ENCODE data around the gene GALNT17.

DNA sequence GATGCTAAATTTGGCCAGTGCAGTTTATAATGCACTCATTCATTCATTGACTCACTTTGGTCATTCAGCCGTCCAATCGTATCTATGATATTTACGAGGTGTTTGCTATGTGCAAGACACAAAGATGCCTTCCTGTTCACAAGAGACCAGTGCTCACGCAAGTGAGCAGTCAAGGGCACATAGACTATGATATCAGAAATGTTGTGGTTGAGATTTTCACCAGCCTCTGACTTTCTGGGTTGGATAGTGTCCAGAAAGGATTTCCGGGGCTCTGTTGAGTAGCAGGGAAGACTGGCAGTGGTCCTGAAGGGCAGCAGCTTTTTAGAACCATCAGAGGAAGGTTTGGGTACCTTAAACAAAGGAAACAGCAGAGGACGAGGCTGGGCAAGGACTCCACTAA is 191.8 kb downstream of the GALNT17 start:
- TF ChIP-seq, protein P1, sequence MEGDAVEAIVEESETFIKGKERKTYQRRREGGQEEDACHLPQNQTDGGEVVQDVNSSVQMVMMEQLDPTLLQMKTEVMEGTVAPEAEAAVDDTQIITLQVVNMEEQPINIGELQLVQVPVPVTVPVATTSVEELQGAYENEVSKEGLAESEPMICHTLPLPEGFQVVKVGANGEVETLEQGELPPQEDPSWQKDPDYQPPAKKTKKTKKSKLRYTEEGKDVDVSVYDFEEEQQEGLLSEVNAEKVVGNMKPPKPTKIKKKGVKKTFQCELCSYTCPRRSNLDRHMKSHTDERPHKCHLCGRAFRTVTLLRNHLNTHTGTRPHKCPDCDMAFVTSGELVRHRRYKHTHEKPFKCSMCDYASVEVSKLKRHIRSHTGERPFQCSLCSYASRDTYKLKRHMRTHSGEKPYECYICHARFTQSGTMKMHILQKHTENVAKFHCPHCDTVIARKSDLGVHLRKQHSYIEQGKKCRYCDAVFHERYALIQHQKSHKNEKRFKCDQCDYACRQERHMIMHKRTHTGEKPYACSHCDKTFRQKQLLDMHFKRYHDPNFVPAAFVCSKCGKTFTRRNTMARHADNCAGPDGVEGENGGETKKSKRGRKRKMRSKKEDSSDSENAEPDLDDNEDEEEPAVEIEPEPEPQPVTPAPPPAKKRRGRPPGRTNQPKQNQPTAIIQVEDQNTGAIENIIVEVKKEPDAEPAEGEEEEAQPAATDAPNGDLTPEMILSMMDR (IDR thresholded peaks at IDR 0.05), result no peak
- no peak for TF ChIP-seq POLR2A (IDR thresholded peaks at IDR 0.05)
